Caco-2 (cell line): Measurements from ENCODE around the gene GJB6. TPM values are rescaled to one million over a fixed set of nuclear protein-coding genes. Genes with fewer than 3 reads are reported as not detected.

Experiments
- BruUV-seq: library from RNA; stranded (reverse); fragments of 400-500 nt; replicated peaks from 2 replicates; lab custom pipeline; 2021; lab: Mats Ljungman, UMichigan
- CTCF ChIA-PET: fragments of 300-600 bp; sonication (Branson Sonifier 250); formaldehyde crosslinking; loops from one replicate; lab custom pipeline; 2022; ENCODE audit warnings: antibody characterized with exemption; lab: Charles Lee
- POLR2A ChIA-PET: fragments of 300-600 bp; sonication (Branson Sonifier 250); formaldehyde crosslinking; loops from one replicate; lab custom pipeline; 2022; ENCODE audit warnings: antibody characterized with exemption; lab: Charles Lee
- DNase-seq, 2 experiments: peaks; one replicate each; pipeline versions ENCODE4 v3.0.0 to v3.0.0-alpha.2; 2020 to 2022
- H3K27me3 ChIP-seq: replicated peaks from 2 replicates; pipeline ENCODE4 v1.6.0; 2011; ENCODE audit warnings: low read length; ENCODE audit not compliant: control insufficient read depth, insufficient read depth
- H3K36me3 ChIP-seq: 2 replicates; pipeline ENCODE4 v1.5.1; 2011; ENCODE audit warnings: low read length; ENCODE audit not compliant: control insufficient read depth, insufficient read depth
- H3K4me1 ChIP-seq: fragments of 250-450 bp; sonication (Bioruptor Pico); 2 replicates; pipeline ENCODE4 v1.5.1; 2020; ENCODE audit warnings: mild to moderate bottlenecking
- H3K4me3 ChIP-seq: 2 replicates; pipeline ENCODE4 v1.5.1; 2011; ENCODE audit warnings: low read depth, mild to moderate bottlenecking, control low read depth, low read length
- H3K9me3 ChIP-seq: fragments of 250-450 bp; sonication (Bioruptor Pico); 2 replicates; pipeline ENCODE4 v1.5.1; 2020; ENCODE audit warnings: mild to moderate bottlenecking, moderate library complexity
- H3K27ac Mint-ChIP-seq: one replicate; pipeline ENCODE4 v1.8.0; 2022; ENCODE audit warnings: mixed read lengths; ENCODE audit not compliant: unreplicated experiment
- H3K27me3 Mint-ChIP-seq: one replicate; pipeline ENCODE4 v1.8.0; 2022; ENCODE audit warnings: mixed read lengths; ENCODE audit not compliant: insufficient read depth, unreplicated experiment
- H3K36me3 Mint-ChIP-seq: one replicate; pipeline ENCODE4 v1.8.0; 2022; ENCODE audit warnings: mild to moderate bottlenecking, mixed read lengths; ENCODE audit not compliant: insufficient read depth, unreplicated experiment
- H3K4me1 Mint-ChIP-seq: one replicate; pipeline ENCODE4 v1.8.0; 2022; ENCODE audit warnings: low read depth, mixed read lengths; ENCODE audit not compliant: unreplicated experiment
- H3K4me3 Mint-ChIP-seq: one replicate; pipeline ENCODE4 v1.8.0; 2022; ENCODE audit warnings: mild to moderate bottlenecking, moderate library complexity, mixed read lengths; ENCODE audit not compliant: unreplicated experiment
- H3K9me3 Mint-ChIP-seq: one replicate; pipeline ENCODE4 v1.8.0; 2022; ENCODE audit warnings: mixed read lengths; ENCODE audit not compliant: unreplicated experiment
- intact Hi-C: fragments of 100-400 bp; cut with micrococcal nuclease; formaldehyde crosslinking; loops from one replicate; pipeline ENCODE4 v1.10.0; 2022; ENCODE audit not compliant: unreplicated experiment
- total RNA-seq: library from RNA; stranded (reverse); gene quantifications from 2 replicates; pipeline ENCODE4 v1.2.3, GENCODE V29; 2022
- TF ChIP-seq, protein P1 (sequence below), 2 experiments: fragments of 200-600 bp in 1 of 2; IDR thresholded peaks; 1 replicate in 1 of 2; 2 replicates in 1 of 2; pipeline versions ENCODE4 v1.5.1 to v1.8.0; 2011 to 2022; ENCODE audit warnings: antibody characterized with exemption in 1 of 2, control low read depth in 1 of 2, inconsistent platforms in 1 of 2, low read depth in 1 of 2, low read length in 1 of 2, mild to moderate bottlenecking in 1 of 2, moderate library complexity in 1 of 2; ENCODE audit not compliant: insufficient read depth in 1 of 2, severe bottlenecking in 1 of 2, unreplicated experiment in 1 of 2

The GJB6 gene
- total RNA-seq, 1 experiment from 2014 or later = not detected

DNA sequence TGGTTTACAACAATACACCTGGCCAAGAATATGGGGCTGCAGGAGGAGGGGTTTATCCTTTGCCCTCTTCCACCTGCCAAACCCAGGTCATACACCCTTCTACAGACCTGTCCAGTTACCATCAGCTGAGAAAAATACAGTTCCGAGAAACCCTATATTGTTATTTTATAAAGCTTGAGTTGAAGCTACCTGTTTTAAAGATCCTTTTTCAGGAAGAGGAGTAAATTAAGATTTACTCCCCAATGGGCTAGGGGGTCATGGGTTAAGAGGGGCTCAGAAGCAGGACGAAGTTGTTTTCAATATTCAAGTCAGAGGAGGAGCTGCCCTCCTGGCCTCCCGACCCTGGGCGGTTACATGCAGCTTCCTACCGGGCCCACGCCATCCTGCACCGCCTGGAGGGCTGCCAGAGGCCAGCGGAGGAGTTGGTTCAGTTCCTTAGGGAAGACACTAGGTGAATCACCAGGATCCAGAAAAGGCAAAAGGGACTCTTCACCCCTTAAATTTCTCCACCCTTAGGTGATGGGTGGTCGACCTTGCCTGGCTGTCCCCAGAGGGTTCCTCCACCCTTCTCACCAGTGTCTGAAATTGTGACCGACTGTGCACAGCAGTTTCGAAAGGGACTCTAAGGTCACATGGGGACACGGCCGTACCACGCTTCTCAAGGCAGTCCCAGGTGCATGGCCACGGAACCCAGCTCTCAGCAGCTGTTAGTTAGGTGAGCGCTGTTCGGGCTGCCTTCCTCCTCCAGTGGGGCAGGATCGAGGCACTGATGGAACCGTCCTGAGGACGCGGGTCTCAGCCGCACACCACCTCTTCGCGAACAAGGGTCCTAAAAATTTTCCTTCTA is 40.6 kb downstream of the GJB6 start:
- H3K9me3 ChIP-seq = no peaks in the 10 kb centered on the region
- H3K4me3 Mint-ChIP-seq = peak overlapping the region; percentile 70
- ChIA-PET CTCF (interaction anchor here (0.6 to 0.8 kb wide), 2 partner anchors 183 to 298 kb away, joined by 3 read pairs; no protein-coding TSS in a partner anchor), POLR2A (no interaction called here)
- H3K36me3 Mint-ChIP-seq = no peaks in the 10 kb centered on the region
- intact Hi-C loops = no loop called here
- no peaks in the 10 kb centered on the region for H3K36me3 ChIP-seq
- H3K27ac Mint-ChIP-seq = no peak overlapping the region
- peak overlapping the region; percentile 52 for H3K4me3 ChIP-seq
- no TSS peak for BruUV-seq
- H3K4me1 Mint-ChIP-seq = no peaks in the 10 kb centered on the region
- peak in 1 of 2 experiments; percentile 17 for DNase-seq
- H3K27me3 Mint-ChIP-seq = peaks cover 27% of the 10 kb centered on the region
- no peaks in the 10 kb centered on the region for H3K9me3 Mint-ChIP-seq
- TF ChIP-seq, protein P1, sequence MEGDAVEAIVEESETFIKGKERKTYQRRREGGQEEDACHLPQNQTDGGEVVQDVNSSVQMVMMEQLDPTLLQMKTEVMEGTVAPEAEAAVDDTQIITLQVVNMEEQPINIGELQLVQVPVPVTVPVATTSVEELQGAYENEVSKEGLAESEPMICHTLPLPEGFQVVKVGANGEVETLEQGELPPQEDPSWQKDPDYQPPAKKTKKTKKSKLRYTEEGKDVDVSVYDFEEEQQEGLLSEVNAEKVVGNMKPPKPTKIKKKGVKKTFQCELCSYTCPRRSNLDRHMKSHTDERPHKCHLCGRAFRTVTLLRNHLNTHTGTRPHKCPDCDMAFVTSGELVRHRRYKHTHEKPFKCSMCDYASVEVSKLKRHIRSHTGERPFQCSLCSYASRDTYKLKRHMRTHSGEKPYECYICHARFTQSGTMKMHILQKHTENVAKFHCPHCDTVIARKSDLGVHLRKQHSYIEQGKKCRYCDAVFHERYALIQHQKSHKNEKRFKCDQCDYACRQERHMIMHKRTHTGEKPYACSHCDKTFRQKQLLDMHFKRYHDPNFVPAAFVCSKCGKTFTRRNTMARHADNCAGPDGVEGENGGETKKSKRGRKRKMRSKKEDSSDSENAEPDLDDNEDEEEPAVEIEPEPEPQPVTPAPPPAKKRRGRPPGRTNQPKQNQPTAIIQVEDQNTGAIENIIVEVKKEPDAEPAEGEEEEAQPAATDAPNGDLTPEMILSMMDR (IDR thresholded peaks at IDR 0.05; ENCODE audit: insufficient read depth in 1 of 2, low read depth in 1 of 2, low read length in 1 of 2, severe bottlenecking in 1 of 2, unreplicated experiment in 1 of 2) = no peak
- 0 out of 2 replicates have a peak, but pooled peaks cover 6% of the 10 kb centered on the region for H3K4me1 ChIP-seq
- peaks cover 1% of the 10 kb centered on the region for H3K27me3 ChIP-seq

DNA sequence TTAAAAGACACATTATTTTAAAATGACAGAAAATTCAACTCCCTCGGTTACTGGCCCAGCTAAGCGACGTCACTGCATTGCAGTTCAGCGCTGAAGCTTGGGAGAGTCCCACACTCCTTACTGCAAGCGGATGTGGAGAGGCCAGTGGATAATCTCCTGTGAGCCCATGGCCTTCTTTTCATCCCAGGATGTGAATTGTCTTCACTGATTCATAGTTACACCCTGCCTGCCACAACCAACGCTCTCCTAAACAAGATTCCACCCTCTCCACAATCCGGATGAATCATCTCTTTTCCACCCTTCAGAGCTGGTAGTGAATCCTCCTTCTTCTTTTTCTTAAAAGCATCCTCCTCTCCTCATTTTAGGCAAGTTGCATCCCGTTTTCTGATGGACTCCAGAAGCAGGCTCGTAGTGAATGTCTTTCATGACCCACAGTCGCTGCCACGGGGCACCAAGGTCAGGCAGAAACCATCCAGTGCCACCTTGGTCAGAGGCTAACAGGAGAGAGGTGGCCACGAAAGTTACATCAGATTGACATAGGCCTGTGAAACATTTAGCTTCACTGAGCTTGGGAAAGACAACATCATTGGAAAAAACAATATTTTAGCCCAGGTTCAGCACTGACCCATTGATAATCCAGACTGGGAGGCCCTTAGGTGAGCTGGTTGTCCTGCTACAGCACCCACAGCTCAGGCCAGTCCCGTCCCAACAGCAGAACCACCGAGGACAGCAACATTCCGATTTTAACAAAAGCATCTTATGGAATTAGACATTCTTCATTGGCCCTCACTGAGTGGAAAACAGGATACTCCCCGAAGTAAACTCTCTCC is 41.4 kb downstream of the GJB6 start:
- no peaks in the 10 kb centered on the region for H3K4me1 Mint-ChIP-seq
- no peak overlapping the region for H3K27ac Mint-ChIP-seq
- Histone ChIP-seq H3K27me3 (peaks cover 1% of the 10 kb centered on the region), H3K36me3 (no peaks in the 10 kb centered on the region), H3K4me3 (no peak overlapping the region), H3K9me3 (no peaks in the 10 kb centered on the region), H3K4me1 (0 out of 2 replicates have a peak, but pooled peaks cover 6% of the 10 kb centered on the region)
- POLR2A ChIA-PET = no interaction called here
- intact Hi-C loops = no loop called here
- peaks cover 25% of the 10 kb centered on the region for H3K27me3 Mint-ChIP-seq
- no peak overlapping the region for H3K4me3 Mint-ChIP-seq
- no peaks in the 10 kb centered on the region for H3K36me3 Mint-ChIP-seq
- H3K9me3 Mint-ChIP-seq = no peaks in the 10 kb centered on the region
- BruUV-seq = no TSS peak
- CTCF ChIA-PET = no interaction called here
- TF ChIP-seq, protein P1 (IDR thresholded peaks at IDR 0.05; ENCODE audit: insufficient read depth in 1 of 2, low read depth in 1 of 2, low read length in 1 of 2, severe bottlenecking in 1 of 2, unreplicated experiment in 1 of 2) = no peak
- DNase-seq = no peak

DNA sequence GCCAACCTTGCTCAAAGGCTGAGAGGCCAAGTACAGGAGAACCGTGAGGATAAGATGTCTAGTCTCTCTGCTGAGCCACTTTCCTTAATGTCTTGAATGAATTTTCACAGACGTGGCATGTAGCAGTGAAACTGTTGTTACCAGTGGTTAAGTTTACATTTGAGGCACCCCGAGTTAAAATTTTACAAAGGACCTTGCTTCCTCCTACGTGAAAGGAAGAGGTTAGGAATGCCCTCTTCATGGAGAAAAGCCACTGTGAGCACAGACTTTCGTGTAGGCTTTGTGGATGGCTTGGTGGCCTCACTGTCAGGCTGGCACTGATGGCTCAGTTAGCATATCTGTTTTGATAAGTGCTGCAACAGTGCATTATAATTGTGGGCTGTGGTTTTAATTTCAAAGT is 42.0 kb downstream of the GJB6 start:
- CTCF ChIA-PET = interaction anchor here (0.5 to 1.2 kb wide), 3 partner anchors 11 to 151 kb away, joined by 3 read pairs; no protein-coding TSS in a partner anchor
- Mint-ChIP-seq H3K36me3 (no peaks in the 10 kb centered on the region), H3K4me1 (no peaks in the 10 kb centered on the region), H3K27ac (no peak overlapping the region), H3K27me3 (peaks cover 20% of the 10 kb centered on the region), H3K4me3 (no peak overlapping the region), H3K9me3 (no peaks in the 10 kb centered on the region)
- intact Hi-C loops = no loop called here
- DNase-seq = no peak
- Histone ChIP-seq H3K9me3 (no peaks in the 10 kb centered on the region), H3K27me3 (no peaks in the 10 kb centered on the region; the same call in 1 of the 2 replicates), H3K4me1 (0 out of 2 replicates have a peak, but pooled peaks cover 6% of the 10 kb centered on the region), H3K4me3 (no peak overlapping the region), H3K36me3 (no peaks in the 10 kb centered on the region)
- no TSS peak for BruUV-seq
- TF ChIP-seq, protein P1 (IDR thresholded peaks at IDR 0.05; ENCODE audit: insufficient read depth in 1 of 2, low read depth in 1 of 2, low read length in 1 of 2, severe bottlenecking in 1 of 2, unreplicated experiment in 1 of 2) = no peak
- POLR2A ChIA-PET = no interaction called here
